ENCODE measurements around the gene KRT75. TPM values are rescaled to one million over a fixed set of nuclear protein-coding genes. Genes with fewer than 3 reads are reported as not detected.

KRT75 gene
- total RNA-seq, 1 experiment from 2014 or later, result not detected

DNA sequence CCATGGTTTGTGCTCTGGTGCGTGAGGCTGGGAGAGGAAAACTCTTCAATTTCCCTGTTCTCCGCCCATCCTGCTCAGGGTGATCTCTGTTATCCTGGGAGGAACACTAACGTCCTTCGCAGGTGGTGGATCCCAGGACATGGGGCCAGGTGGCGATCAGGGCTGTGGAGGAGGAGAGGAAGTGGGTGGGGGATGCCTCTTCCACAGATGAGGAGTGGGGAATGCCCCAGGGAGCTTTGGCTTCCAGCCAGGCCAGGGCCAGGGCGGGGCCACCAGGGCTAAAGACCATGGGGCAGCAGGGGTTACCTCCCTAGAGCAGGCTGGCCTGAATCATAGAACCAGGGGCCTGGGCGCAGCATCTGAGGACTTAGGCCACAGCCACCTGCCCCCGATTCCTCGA is 3.3 kb upstream of the KRT75 start:
- Mint-ChIP-seq H3K27ac (no peak overlapping the region), H3K9me3 (no peaks in the 10 kb centered on the region)

More for the DNA sequence above, 3.3 kb upstream of the KRT75 start:
- no peak for DNase-seq
- Histone ChIP-seq H3K56ac (ENCODE audit: insufficient read length, low read depth, low read length) (no peak overlapping the region), H4K8ac (replicated peaks; ENCODE audit: insufficient read length, low read depth, low read length) (no peak overlapping the region), H3K18ac (ENCODE audit: insufficient read length, low read depth, low read length) (no peak overlapping the region), H4K91ac (ENCODE audit: insufficient read length, low read depth, low read length) (no peak overlapping the region), H3K79me1 (ENCODE audit: insufficient read depth, low read depth, low read length, poor library complexity, severe bottlenecking) (no peaks in the 10 kb centered on the region), H3K27ac (ENCODE audit: insufficient read length, low read depth, low read length) (no peak overlapping the region), H2BK12ac (ENCODE audit: insufficient read length, low read depth, low read length) (no peak overlapping the region), H2AK5ac (ENCODE audit: insufficient read length, low read length) (no peak overlapping the region), H3K4ac (ENCODE audit: low read depth, low read length) (no peak overlapping the region), H3K4me1 (ENCODE audit: insufficient read depth, low read length) (0 out of 2 replicates have a peak, but pooled peaks cover 2% of the 10 kb centered on the region), H3K27me3 (ENCODE audit: insufficient read depth, low read length) (no peaks in the 10 kb centered on the region), H3K9ac (ENCODE audit: extremely low read depth, insufficient read length, low read length) (no peak overlapping the region), H3K4me2 (ENCODE audit: insufficient read depth, insufficient read length, low read length) (no peak overlapping the region), H2BK120ac (ENCODE audit: low read depth, low read length, poor library complexity, severe bottlenecking) (no peak overlapping the region), H2BK5ac (ENCODE audit: insufficient read length, low read length) (no peak overlapping the region), H3K23ac (ENCODE audit: insufficient read length, low read depth, low read length) (no peak overlapping the region), H3K23me2 (ENCODE audit: insufficient read length, low read depth, low read length, poor library complexity, severe bottlenecking) (no peaks in the 10 kb centered on the region), H3K14ac (ENCODE audit: insufficient read depth, low read length) (no peak overlapping the region), H3K79me2 (ENCODE audit: insufficient read depth, low read length) (no peaks in the 10 kb centered on the region), H3T11ph (ENCODE audit: low read length) (no peak overlapping the region), H2BK20ac (ENCODE audit: low read depth, low read length, poor library complexity, severe bottlenecking) (no peak overlapping the region), H2BK15ac (ENCODE audit: low read depth, low read length) (no peak overlapping the region), H4K20me1 (ENCODE audit: control insufficient read depth, insufficient read depth, insufficient read length) (no peaks in the 10 kb centered on the region), H4K5ac (ENCODE audit: insufficient read length, low read depth, low read length) (no peak overlapping the region), H2AFZ (ENCODE audit: low read length) (no peak overlapping the region), H3K9me3 (ENCODE audit: control insufficient read depth, low read depth, low read length) (no peaks in the 10 kb centered on the region)
- Mint-ChIP-seq H3K4me1 (peaks cover 10 to 24% of the 10 kb centered on the region in 2 experiments), H3K27me3 (ENCODE audit: low read depth) (peaks cover 6% of the 10 kb centered on the region), H3K36me3 (ENCODE audit: insufficient read depth in 1 of 3, low read depth in 3 of 3) (no peaks in the 10 kb centered on the region), H3K4me3 (no peak overlapping the region)
- TF ChIP-seq, protein P1, sequence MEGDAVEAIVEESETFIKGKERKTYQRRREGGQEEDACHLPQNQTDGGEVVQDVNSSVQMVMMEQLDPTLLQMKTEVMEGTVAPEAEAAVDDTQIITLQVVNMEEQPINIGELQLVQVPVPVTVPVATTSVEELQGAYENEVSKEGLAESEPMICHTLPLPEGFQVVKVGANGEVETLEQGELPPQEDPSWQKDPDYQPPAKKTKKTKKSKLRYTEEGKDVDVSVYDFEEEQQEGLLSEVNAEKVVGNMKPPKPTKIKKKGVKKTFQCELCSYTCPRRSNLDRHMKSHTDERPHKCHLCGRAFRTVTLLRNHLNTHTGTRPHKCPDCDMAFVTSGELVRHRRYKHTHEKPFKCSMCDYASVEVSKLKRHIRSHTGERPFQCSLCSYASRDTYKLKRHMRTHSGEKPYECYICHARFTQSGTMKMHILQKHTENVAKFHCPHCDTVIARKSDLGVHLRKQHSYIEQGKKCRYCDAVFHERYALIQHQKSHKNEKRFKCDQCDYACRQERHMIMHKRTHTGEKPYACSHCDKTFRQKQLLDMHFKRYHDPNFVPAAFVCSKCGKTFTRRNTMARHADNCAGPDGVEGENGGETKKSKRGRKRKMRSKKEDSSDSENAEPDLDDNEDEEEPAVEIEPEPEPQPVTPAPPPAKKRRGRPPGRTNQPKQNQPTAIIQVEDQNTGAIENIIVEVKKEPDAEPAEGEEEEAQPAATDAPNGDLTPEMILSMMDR (conservative IDR thresholded peaks at IDR 0.05), result no peak
- no CpG with 5 or more reads among the region's 9 CpGs for WGBS (ENCODE audit: extremely low coverage, insufficient read length, low lambda C conversion rate)
